HG03565 (cell line): ENCODE data around the gene SGMS2.

Experiments
- ATAC-seq: cut with Tn5 transposase; IDR thresholded peaks from one replicate; pipeline ENCODE4 v1.9.1; 2021; ENCODE audit warnings: mild to moderate bottlenecking, moderate library complexity; ENCODE audit not compliant: unreplicated experiment

SGMS2 gene

DNA sequence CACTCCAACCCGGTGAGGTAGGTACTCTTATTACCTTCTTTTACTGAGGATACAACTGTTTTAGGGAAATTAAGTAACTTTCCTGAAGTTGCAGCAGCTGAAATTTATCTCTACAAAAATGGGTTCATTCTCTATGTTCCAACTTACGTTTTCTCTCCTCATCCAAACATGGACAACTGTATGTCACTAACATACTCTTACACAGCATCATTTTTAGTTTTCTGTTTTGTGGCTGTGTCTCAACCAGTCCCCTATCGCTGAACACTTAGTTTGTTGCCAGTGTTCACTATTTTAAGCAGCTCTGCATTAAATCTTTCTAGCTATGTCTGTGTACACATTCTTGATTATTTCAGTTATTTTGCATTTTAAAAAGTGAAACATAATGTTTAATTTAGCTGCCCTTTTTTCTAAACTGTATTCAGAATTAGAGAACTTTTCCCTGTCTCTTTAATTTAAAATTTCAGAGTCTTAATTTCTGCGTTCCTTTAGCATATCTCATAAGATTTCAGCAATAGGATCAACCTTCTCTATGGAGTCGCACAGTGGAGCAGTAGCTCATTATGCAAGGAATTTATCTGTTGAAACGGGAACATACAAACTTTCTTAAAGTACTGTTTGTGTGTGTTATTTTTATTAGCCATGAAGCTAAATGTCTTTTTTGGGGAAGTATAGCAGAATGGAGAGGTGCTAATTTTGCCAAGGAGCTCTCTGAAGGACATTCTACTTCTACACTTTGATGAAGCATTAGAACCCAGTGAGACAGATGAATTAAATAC lies 3.8 kb downstream of the SGMS2 start:
- ATAC-seq: no peak

DNA sequence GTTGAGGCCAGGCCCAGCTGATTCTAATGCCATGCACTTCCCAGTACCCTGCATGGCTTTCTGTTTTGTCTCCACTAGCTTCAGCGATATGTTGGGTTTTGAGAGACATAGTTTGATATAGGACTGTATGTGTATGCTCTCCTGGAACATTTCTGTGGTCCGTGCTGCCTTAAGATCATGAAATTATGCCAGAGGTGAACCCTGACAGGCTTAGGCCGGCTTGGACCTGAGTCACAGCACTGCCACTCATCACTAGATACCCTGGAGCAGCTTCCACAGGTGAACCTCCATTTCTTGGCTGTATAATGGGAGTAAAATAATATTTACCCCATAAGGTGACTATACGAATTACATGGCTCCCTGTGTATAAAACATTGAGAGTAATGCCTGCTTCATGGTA lies 6.4 kb downstream of the SGMS2 start:
- no peak for ATAC-seq

DNA sequence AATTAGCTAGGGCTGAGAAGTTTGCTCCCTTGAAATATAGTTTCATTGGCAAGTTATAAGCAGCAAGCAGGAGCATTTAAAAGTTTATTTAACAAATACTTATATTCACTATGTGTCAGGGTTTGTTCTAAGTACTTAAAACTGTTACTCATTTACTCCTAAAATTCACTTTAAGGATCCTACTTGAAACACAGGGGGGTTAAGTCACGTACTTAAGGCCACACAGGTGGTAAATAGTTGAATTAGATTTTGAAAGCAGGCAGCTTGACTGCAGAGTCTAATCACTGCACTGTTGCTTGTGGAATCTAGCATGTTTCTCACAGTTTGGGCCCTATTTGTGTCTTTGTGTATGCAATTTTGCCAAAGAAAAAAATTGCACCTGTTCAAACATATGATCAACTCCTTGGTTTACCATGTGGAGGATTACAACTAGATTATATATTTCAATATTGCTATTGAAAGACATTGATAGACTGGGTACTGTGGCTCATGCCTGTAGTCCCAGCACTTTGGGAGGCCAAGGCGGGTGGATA lies 7.6 kb downstream of the SGMS2 start:
- no peak for ATAC-seq

DNA sequence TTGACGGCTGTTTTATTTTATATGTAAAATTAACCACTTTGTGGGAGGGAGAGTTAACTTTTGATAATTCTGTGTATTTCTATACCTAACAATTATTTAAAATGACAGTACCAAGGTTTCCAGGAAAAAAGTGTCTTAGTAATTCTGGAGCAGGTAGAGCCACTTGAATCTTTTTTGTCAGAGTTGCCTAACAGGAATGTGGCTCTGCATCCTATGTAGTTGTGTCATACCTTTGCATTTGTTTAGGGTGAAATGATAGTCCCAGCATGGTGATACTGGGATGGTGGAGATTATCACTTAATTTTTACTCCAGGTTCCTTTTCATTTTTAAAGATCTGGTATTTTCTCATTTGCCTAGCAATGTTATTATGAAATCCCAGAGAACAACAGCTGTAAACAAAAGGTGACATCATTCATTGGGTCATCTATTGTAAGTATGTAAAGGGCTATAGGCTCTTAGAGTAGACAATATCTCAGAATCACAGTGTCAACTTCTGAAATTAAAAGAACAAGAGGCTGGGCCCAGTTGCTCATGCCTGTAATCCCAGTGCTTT lies 9.6 kb downstream of the SGMS2 start:
- ATAC-seq: no peak

DNA sequence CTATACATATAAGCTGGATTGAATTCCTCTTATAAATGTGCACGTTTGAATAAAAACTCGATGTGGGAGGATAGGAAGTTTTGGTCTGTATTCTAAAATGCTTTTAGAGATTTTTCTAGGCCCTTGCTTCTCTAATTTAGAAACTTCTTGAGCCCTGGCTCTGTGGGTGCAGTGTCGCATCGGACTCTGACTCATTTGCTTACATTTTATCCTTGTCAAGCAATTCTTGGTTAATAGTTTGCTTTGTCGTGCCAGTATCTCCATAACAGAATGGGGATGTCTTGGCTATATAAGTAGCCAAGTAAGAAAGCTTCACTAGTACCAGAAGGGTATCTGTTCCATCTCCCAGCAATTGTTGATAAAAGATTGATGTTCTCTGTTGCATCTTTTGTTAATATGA lies 10.7 kb downstream of the SGMS2 start:
- no peak for ATAC-seq

DNA sequence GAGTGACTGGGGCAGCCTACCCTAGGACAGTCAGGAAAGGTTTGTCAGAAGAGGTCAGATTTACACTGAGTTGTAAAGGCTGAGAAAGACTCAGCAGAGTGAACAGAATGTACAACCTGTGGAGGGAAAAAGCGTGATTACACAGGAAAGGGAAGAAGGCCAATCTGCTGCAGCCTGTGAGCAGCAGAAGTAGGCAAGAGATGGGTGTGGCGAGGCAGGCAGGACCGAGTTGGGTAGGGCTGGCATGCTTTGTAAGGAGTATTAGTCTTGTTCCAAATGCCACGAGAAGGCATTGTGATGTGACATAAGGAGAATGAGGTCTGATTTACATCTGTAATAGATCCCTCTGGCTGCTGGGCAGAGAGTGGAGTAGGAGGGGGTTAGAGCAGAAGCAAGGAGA lies 12.6 kb downstream of the SGMS2 start:
- no peak for ATAC-seq

DNA sequence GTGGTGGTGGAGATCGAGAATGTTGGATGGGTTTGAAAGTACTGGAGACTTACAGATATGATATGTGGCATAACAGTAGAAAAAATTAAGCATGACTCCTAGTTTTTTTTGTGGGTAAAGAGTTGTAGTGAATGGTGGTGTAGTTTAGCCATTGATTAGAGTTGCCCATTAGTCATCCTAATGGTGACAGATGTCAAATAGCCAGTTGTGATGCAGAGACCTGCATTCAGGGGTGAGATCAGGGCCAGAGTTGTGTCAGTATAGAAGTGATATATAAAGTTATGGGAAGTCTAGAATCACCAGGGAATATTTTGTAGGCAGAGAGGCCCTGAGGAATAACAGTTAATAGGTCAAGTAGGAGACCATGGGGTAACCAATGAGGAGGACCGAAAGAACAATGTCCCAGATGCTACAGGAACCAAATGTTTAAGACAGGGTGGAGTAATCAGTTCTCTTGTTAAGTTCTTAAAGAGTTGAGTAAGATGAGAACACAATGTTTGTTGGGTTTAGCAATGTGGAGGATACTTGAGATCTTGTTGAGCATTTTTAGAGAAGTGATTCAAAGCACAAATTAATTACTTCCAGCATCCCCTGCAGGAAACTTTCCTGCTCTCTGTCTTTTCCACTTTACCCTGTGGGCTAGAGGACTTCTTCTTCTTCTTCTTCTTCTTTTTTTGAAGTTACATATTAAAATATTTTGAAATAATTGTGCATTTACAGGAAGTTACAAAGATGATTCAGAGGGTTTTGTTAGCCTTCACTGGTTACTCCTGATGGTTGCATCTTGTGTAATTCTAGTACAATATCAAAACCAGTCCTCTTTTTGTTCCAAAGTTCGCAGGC lies 13.3 kb downstream of the SGMS2 start:
- no peak for ATAC-seq

DNA sequence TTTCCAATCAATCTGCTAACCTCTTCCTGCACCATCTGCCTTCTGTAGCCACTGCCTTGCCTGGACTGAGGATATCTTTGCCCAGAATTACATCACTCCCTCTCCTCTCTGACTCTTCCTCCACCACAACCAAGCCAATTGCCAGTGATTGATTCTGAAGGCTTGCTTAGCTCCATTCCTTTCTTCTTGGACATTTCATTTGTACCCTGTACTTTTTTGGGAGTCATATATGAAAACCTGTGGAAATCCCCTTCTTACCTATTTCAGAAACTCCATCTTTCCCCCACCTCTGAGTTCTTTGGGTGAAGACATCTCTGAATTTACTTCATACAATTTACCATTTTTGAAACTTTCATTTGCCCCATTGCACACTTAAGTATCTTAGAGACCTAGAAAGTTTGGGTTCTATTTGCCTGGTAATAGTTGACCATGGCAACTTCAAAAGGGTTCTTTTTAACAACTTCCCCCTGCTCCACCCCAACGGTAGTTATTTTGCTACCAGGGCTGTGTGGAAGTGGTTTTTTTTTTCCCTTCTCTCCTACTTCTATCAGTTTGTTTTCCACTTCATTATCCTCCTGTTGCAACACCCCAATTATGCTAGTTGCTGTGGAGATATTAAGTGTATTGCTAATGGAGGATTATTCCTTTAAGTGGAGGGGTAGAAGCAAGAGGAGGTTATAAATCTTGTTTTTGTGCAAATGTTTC lies 14.3 kb downstream of the SGMS2 start:
- no peak for ATAC-seq

DNA sequence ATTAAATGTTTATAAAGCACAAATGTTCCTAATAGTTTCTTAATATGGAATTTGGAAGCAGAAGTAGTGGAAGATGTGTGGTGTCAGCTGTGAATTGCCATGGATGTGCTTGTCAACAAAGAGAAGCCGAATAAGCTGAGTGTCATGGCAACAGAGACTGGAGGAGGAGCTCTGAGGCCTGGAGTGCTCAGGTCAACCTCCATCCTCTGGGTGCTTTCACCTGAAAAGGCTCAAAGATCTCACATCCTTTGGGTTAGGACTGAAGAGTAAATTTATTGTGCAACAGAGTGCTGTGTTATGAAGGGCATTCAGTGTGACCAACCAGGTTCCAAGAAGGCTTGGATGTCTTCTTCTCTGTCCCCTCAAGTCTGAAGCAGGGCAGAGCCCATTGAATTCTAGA lies 18.7 kb downstream of the SGMS2 start:
- ATAC-seq: no peak

DNA sequence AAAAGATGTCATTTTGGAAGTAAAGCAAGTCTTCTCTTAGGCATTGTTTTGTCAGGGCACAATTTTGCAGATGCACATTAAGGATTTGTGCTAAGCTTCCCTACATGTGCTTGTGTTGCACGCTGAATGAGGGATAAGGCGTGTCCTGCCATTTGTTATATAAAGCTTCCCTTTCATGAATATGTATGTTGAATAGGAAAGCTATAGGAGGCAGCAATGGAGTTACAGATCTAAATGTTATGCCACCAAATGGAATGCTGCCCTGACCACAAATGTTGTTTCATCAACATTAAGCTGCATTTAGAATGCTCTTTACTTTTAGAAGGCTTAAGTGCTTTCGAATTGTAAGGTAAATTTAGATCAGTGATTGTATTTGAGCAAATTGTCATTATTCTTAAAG lies 20.9 kb downstream of the SGMS2 start:
- no peak for ATAC-seq

DNA sequence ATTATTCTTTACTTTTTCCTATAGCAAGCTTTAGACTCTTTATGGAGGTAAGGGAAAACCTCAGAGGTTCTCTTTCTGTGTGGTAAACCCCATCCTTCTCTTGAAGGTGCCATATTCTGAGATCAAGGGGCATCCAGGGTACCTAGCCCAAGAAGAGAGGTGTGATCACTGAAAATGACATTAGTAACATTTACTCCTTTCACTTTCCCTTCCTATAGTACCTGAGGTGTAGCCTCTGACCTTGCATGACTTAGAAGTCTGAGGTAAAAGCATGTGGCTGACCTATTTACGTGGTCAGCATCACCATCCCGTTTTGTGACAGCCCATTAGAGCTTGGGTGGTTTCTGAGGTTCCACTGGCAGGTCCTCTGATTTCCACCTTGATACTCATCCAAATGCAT lies 25.7 kb downstream of the SGMS2 start:
- ATAC-seq: no peak

DNA sequence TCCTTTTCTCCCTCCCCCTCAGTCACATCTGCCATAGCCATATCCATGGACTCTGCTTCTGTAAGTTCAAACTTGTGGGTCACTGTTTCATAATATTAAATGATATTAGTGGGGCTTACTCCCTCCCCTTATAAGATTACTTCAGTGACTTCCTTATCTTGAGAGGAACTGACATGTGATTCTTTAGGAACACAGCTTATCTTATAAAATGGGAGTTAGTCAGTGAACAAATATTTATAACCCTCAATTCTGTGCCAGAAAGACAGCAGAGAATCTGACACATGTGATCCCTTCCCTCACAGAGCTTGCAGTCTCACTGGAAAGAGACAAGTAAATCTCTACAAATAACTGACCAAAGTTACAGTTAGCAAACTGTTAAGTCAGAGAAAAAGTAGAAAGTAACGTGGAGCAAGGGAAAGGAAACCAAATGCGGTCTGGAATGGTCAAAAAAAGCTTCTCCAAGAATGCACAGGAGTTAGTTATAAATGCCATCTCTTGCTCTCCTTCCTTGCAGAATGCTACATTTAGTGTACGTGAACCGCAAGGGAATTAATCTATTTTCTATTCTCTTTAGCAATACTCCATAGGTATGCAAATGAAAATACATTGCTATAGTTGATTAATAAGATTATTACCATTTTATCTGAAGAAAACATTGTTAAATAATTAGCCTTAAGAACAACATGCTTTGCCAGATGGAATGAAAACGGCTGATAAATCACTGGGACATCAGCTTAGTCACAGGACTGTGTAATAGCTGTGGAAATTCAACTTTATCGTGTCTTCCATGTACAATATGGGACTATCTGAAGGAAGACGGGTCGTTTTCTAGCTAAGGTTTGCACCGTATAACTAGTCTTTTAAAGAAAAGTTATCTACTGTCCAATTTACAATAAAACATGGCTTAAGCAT lies 29.0 kb downstream of the SGMS2 start:
- ATAC-seq: no peak

DNA sequence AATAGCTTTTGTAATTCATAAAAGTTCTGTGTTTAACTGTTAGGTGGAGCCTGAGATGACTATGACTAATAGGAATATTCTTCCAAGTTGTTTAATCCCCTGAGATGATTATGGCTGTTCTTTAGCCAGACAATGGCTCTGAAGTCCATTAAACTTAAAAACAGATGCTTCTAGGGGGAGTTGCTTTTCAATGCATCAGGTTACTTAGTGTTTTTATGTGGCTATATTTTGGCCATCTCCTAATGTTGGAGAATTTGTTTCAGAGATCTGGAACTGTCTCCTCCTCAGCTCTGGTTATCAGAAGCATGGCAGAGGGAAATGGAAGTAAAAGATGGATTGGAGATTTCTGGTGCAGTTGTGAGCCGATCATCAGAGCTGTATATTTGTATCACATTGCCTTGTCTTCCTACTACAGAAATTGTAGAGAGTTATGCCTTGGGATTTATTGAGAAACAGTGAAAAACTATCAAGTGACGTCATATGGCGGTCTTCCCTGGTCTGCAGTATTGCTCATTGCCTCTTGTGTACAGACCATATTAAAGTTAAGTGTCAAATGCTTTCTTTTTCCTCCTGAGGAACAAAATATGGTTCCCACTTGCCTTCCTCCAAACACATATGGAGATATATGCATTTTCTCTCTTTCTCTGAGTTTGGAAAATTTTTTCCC lies 29.8 kb downstream of the SGMS2 start:
- ATAC-seq: no peak

DNA sequence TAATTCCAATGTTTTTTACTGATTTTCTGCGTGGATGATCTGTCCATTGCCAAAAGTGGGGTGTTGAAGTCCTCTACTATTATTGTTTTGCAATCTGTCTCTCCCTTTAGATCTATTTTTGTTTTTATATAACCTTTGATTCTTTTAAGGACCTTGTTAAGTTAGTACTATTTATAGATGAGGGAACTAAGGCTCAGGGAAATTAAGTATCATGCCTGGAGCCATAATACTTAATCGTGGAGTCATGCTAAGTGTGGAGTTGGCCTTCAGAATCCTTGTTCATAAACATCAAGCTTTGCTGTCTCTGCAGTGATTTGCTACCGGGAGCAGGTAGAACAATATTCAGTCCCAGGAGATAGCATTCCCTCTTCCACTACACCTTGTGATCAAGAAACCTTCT lies 31.0 kb downstream of the SGMS2 start:
- no peak for ATAC-seq

DNA sequence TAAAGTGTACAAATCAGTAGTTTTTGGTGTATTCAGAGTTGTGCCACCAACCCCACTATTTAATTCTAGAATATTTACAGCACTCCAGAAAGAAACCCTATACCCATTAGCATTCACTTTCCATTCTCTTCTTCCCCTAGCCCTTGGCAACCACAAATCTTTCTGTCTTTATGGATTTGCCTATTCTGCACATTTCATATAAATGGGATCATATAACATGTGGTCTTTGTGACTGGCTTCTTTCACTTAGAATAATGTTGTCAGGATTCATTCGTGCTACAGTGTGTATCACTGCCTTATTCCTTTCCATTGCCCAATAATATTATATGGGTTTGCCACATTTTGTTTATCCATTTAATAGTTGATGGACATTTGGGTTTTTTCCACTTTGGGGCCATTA lies 32.2 kb downstream of the SGMS2 start:
- no peak for ATAC-seq

DNA sequence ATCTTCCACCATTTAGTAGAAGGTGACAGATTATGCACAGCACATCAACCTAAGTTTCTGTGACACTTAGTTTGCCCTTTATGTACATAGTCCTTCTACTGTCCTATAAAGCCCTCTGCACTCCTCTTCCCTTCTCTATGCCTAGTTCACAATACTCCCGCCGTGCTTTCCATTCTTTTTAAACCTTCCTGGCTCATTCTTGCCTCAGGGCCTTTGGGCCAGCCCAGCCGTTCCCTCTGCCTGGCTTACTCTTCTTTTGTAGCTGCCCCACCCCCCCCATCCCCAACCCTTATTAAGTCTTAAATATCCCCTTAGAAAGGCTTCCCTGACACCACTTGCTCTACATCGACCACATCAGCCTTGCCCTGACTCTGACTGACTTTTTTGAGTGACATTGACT lies 33.0 kb downstream of the SGMS2 start:
- ATAC-seq: no peak

DNA sequence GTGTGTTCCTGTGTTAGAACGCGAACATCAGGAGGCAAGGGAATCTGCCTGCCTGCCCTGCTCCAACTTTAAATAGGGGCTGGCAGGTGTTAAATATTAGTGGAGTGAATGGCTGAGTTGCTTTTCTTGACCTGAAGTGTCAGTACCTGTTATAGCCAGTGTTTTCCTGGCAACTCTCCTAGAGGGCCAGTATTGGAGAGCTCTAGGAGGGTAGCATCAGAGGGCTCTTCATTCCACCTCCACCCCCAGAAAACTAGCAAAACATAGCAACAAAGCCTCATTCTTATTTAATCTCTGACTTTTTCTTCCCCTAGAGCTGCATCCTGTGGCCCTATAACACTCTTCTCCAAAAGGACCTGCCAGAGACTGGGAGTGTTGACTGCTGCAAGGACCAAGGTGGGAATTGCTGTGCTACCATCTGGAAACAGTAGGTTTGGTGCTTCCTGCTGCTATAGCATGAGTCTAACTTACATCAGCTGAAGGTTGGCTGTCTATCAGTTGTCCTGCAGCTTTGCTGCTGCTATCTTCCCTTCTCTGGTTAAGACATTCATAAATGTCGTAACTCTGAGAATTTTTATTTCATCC lies 33.5 kb downstream of the SGMS2 start:
- no peak for ATAC-seq

DNA sequence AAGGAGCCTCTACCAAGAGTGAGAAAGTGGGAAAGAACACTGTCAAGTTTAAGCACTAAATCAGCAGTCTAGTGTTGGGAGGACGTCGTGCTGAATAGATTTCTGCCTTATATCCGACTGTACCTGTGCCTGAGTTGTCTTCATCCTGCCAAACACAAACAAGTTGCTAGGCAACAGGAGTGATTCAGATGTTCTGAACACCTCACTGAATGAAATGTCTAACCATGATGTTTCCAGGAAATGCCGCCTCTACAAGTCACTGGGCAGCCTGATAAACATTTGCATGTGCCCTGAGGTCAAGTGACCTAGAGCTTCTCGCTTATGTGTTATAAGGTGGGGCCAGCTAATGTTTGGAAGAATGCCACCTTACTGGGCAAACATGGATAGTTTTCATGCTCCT lies 37.9 kb downstream of the SGMS2 start:
- ATAC-seq: no peak

DNA sequence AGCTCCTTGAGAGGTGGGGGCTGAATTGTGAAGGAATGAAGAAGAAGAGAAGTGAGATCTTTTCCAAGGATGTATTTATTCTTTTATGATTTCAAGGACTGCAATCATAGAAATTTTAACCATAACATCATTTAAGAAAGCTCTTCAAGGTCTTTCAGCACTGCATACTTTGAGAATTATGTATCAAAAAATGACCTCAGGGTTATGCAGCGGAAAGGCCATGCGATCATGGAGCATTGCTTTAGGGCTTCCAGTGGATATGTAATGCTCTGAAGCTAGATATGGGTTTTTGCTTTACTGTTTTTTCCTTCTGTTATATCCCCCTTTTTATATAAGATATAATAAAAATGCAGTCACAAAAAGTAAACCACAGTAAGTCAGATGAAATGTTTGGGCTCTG lies 38.7 kb downstream of the SGMS2 start:
- no peak for ATAC-seq
